Brain microvascular endothelial cell (primary cell): Measurements from ENCODE around the gene DNAH17.

Experiments used
- DNase-seq: peaks from one replicate; pipeline ENCODE4 v3.0.0-alpha.2; 2020
- H3K27ac ChIP-seq: fragments of 250-450 bp; sonication (Bioruptor Pico); 2 replicates; pipeline ENCODE4 v1.5.1; 2020; ENCODE audit warnings: mild to moderate bottlenecking, moderate library complexity
- H3K27me3 ChIP-seq: fragments of 250-450 bp; sonication (Bioruptor Pico); replicated peaks from 2 replicates; pipeline ENCODE4 v1.5.1; 2020; ENCODE audit warnings: mild to moderate bottlenecking
- H3K36me3 ChIP-seq: fragments of 250-450 bp; sonication (Bioruptor Pico); replicated peaks from 2 replicates; pipeline ENCODE4 v1.5.1; 2020; ENCODE audit warnings: mild to moderate bottlenecking
- H3K4me3 ChIP-seq: 2 replicates; pipeline ENCODE4 v1.5.1; 2011; ENCODE audit warnings: low read depth, mild to moderate bottlenecking, control low read depth, low read length, moderate library complexity
- in situ Hi-C: cut with HindIII; loops from 2 replicates; pipeline ENCODE4 v1.10.0; 2017; ENCODE audit warnings: low sequenced_read_pairs, low pct_ligation_motif_present
- TF ChIP-seq, protein P1 (sequence below): IDR thresholded peaks from 2 replicates; pipeline ENCODE4 v1.5.1; 2011; ENCODE audit warnings: low read depth, mild to moderate bottlenecking, moderate library complexity, low read length, control low read depth, inconsistent platforms; ENCODE audit errors: missing control alignments

Gene DNAH17

DNA sequence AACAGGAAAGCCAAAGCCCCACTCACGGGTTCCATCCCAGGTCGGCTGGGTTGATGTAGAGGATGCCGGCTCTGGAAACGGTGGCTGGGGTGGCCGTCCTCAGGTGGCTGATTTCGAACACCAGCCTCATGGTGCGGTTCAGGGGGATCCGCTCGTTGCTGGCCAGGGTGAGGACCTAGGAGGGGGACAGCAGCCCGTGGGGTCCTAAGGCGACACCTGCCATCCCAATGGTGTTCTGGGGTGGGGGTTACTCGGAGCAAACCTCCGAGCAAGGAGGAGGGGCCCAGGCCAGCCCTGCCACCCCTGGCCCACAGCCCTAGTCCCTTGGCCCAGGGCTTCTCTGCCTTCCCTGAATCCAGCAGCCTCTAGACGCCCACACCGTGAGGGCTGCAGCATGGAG, 86.5 kb downstream of the DNAH17 start:
- Histone ChIP-seq H3K27me3 (no peaks in the 10 kb centered on the region), H3K27ac (no peak overlapping the region), H3K4me3 (no peak overlapping the region), H3K36me3 (no peaks in the 10 kb centered on the region)
- TF ChIP-seq, protein P1, sequence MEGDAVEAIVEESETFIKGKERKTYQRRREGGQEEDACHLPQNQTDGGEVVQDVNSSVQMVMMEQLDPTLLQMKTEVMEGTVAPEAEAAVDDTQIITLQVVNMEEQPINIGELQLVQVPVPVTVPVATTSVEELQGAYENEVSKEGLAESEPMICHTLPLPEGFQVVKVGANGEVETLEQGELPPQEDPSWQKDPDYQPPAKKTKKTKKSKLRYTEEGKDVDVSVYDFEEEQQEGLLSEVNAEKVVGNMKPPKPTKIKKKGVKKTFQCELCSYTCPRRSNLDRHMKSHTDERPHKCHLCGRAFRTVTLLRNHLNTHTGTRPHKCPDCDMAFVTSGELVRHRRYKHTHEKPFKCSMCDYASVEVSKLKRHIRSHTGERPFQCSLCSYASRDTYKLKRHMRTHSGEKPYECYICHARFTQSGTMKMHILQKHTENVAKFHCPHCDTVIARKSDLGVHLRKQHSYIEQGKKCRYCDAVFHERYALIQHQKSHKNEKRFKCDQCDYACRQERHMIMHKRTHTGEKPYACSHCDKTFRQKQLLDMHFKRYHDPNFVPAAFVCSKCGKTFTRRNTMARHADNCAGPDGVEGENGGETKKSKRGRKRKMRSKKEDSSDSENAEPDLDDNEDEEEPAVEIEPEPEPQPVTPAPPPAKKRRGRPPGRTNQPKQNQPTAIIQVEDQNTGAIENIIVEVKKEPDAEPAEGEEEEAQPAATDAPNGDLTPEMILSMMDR, result no peak
- in situ Hi-C loops, result loop anchor here (25.0 kb wide), 1 partner anchor 222 kb away; no protein-coding TSS in a partner anchor
- no peak for DNase-seq

- no peak for DNase-seq
- Histone ChIP-seq H3K4me3 (no peak overlapping the region), H3K27me3 (no peaks in the 10 kb centered on the region), H3K27ac (no peak overlapping the region), H3K36me3 (no peaks in the 10 kb centered on the region)
- TF ChIP-seq, protein P1, result no peak
- in situ Hi-C loops, result loop anchor here (25.0 kb wide), 1 partner anchor 222 kb away; no protein-coding TSS in a partner anchor
Observed at GRCh38 chr17:78490156-78490555, 87.0 kb downstream of the DNAH17 start.

DNA sequence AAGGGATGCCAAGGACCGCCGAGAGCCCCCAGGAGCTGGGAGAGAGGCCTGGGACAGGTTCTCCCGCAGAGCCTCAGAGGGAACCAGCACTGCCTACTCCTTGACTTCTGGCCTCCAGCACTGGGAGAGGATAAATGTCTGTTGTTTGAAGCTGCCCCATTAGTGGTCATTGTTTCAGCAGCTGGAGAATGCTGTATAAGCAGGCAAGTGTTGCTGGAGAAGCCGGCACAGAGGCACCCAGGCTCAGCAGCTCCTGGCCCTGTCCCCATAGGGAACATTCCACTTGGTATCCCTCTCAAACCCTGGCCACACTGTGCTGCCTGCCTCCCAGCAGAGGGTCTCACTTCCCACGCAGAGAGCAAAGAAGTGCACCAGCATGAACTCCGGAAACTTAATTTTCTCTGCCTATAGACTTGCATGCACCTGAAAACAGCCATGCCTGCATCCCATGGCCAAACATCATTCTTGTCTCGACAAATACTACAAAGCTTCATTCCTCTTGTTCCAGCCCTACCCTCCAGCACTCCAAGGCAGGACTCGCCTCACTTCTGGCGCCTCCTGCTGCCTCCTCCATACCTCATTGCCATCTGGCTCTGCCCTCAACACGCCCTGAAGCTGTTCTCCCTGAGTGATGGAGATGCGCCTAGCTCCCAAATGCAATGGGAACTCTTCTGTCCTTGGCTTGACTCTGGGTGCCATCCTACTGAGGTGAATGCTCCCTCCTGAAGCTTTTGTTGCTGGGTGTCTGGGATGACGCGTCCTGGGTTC, 88.1 kb downstream of the DNAH17 start:
- in situ Hi-C loops, result loop anchor here (25.0 kb wide), 1 partner anchor 223 kb away; no protein-coding TSS in a partner anchor
- H3K27me3 ChIP-seq, result no peaks in the 10 kb centered on the region
- no peak overlapping the region for H3K4me3 ChIP-seq
- TF ChIP-seq, protein P1, result no peak
- H3K36me3 ChIP-seq, result no peaks in the 10 kb centered on the region
- no peak for DNase-seq
- H3K27ac ChIP-seq, result no peak overlapping the region

DNA sequence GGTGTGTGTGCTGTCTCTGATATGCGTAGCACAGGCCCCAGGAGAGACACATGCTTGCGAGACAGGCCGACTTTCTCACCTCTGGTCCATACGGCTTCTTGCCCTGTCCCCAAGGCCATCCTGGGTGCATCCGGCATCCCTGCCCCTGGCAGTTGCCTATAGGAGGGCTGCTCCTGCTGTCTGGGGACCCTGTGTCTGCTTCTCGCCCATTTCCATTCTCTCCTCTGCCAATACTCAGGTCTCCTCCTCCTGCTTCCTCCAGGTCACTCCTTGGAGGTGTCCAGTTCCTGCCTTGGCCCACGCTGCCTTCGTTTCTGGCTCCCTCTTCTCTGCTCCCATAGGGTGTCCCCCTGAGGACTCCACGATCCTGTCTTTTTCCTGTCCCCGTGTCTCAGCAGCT, 89.0 kb downstream of the DNAH17 start:
- H3K36me3 ChIP-seq, result no peaks in the 10 kb centered on the region
- H3K27me3 ChIP-seq, result no peaks in the 10 kb centered on the region
- in situ Hi-C loops, result loop anchor here (25.0 kb wide), 1 partner anchor 224 kb away; no protein-coding TSS in a partner anchor
- no peak for DNase-seq
- TF ChIP-seq, protein P1, result no peak
- no peak overlapping the region for H3K27ac ChIP-seq
- H3K4me3 ChIP-seq, result no peak overlapping the region

DNA sequence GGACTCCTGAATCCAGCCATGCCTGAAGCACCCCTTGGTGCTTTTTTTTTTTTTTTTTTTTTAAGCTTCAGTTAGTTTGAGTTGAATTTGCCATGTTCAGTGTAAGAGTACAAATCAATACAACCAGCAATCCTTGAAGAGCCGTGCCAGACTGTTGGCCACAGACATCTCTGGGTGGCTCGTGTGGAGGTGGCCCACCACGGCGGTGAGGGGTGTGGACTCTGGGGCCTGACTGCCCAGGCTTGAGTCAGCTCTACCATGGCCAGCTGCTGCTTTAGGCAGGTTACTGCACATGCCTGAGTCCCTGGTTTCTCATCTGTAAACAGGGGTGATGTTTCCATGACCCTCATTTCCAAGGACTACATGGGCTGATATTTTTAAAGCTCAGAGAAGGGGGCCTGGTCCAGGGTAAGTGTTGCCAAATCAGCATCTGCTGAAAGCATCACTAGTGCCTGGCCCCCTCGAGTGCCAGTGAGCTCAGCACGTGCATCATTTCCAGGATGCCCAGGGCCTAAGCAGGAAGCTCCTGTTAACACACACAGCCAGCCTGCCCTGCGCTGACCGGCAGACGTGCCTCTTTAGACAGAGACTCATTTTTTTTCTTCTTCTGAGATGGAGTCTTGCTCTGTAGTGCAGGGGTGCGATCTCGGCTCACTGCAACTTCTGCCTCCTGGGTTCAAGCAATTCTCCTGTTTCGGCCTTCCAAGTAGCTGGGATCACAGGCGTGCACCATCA, 90.1 kb downstream of the DNAH17 start:
- TF ChIP-seq, protein P1, result no peak
- no peaks in the 10 kb centered on the region for H3K36me3 ChIP-seq
- DNase-seq, result no peak
- no peaks in the 10 kb centered on the region for H3K27me3 ChIP-seq
- H3K4me3 ChIP-seq, result no peak overlapping the region
- H3K27ac ChIP-seq, result no peak overlapping the region
- in situ Hi-C loops, result loop anchor here (25.0 kb wide), 1 partner anchor 225 kb away; no protein-coding TSS in a partner anchor
